ENCODE measurements around the gene MMEL1.

DNA sequence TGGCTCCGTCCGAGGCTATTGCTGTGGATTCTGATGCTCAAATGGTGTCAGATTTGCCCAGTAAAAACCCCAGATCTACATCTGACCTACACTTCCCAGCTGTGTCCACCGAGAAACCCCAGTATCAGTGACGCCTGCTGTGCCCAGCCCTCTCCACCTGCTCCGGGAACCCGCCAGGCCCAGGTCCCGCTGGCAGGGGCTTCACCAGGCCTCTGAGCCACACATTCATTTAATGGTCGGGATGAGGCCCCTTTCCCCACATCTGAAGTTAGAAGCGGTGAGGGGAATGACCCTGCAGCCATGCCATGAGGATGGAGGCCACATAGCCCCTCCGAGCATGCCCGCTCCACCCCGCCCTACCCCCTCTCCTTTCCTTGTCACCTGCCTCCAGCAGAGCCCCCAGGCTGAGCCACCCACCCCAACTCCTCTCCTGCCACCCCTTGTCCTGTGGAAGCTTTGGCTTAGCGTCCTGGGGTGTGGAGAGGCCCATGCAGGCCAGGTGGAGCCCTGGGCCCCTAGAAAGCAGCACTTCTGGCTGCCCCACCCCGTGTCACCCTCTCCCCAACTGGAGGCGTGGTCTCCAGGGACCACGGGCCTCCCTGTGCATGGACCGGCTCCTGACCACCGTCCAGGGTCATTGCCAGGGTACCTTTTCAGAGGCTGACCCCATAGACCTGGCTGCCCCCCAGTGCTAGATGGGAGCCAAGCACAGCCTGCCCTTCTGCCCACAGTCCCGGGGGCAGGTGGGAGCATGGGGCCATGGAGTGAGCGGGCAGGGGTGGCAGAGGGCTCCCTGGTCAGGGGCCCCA is 68.6 kb downstream of the MMEL1 start:
- no peak for TF ChIP-seq POLR2A (IDR thresholded peaks at IDR 0.05)
- TF ChIP-seq CTCF (IDR thresholded peaks at IDR 0.05) = no peak

Data from body of pancreas (tissue), 4 donors.